Glutamatergic neuron (in vitro differentiated cells): ENCODE results near the gene BASP1. TPM values are rescaled to one million over a fixed set of nuclear protein-coding genes. Genes with fewer than 3 reads are reported as not detected.

Experiments used
- DNase-seq: peaks from one replicate; pipeline ENCODE4 v3.0.0; 2022
- H3K27ac Mint-ChIP-seq: one replicate; pipeline ENCODE4 v1.8.0; 2020; ENCODE audit warnings: mild to moderate bottlenecking, mixed read lengths, inconsistent platforms; ENCODE audit not compliant: unreplicated experiment
- H3K27me3 Mint-ChIP-seq: one replicate; pipeline ENCODE4 v1.8.0; 2020; ENCODE audit warnings: mild to moderate bottlenecking, moderate library complexity, mixed read lengths, inconsistent platforms; ENCODE audit not compliant: unreplicated experiment
- H3K36me3 Mint-ChIP-seq: one replicate; pipeline ENCODE4 v1.8.0; 2020; ENCODE audit warnings: mild to moderate bottlenecking, mixed read lengths, inconsistent platforms; ENCODE audit not compliant: unreplicated experiment
- H3K4me1 Mint-ChIP-seq: one replicate; pipeline ENCODE4 v1.8.0; 2020; ENCODE audit warnings: mild to moderate bottlenecking, low read depth, mixed read lengths, inconsistent platforms; ENCODE audit not compliant: unreplicated experiment
- H3K4me3 Mint-ChIP-seq: one replicate; pipeline ENCODE4 v1.8.0; 2020; ENCODE audit warnings: mild to moderate bottlenecking, mixed read lengths, inconsistent platforms; ENCODE audit not compliant: unreplicated experiment
- H3K9me3 Mint-ChIP-seq: one replicate; pipeline ENCODE4 v1.8.0; 2020; ENCODE audit warnings: mild to moderate bottlenecking, moderate library complexity, mixed read lengths, inconsistent platforms; ENCODE audit not compliant: unreplicated experiment
- total RNA-seq: library from RNA; stranded (reverse); fragmentation: NEBNext Ultra II Directional; extraction: Animal tissue kit (Norgen Biotek cat#: 25700); gene quantifications from one replicate; pipeline ENCODE4 v1.2.1, GENCODE V29; 2021; ENCODE audit not compliant: unreplicated experiment
- TF ChIP-seq, protein P1 (sequence below): fragments of 200-600 bp; sonication (generic); IDR thresholded peaks from one replicate; pipeline ENCODE4 v1.5.0; 2021; ENCODE audit not compliant: partially characterized antibody, unreplicated experiment

BASP1 gene
- total RNA-seq, 1 donor from 2014 or later = 832 TPM

DNA sequence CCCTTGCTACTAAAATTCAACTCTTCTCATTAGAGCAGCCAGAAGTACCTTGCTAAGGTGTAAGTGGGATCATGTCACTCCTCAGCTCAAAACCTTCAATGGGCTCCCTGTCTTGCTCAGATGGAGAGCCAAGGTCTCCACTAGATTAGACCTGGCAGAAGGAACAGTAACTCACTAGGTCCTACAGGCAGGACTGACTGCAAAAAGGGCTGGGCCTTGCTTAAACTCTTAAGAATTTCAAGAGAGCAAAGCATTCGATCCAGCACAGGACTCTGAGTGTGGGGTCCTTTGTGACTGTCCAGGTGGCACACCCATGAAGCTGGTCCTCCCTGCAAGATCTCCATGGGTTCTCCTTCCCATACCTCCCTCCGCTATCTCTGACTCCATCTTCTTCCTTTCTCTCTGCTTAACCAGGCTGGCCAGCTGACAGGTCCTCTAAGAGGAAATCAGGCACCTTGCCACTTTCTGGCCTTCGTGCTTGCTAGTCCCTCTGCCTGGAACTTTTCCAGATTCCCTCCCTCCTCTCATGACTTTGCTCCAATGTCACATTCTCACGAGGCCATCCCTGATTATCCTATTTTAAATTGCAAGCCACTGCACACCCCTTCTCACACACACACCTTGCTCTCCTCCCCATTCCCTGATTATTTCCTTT, 70.2 kb downstream of the BASP1 start:
- TF ChIP-seq, protein P1, sequence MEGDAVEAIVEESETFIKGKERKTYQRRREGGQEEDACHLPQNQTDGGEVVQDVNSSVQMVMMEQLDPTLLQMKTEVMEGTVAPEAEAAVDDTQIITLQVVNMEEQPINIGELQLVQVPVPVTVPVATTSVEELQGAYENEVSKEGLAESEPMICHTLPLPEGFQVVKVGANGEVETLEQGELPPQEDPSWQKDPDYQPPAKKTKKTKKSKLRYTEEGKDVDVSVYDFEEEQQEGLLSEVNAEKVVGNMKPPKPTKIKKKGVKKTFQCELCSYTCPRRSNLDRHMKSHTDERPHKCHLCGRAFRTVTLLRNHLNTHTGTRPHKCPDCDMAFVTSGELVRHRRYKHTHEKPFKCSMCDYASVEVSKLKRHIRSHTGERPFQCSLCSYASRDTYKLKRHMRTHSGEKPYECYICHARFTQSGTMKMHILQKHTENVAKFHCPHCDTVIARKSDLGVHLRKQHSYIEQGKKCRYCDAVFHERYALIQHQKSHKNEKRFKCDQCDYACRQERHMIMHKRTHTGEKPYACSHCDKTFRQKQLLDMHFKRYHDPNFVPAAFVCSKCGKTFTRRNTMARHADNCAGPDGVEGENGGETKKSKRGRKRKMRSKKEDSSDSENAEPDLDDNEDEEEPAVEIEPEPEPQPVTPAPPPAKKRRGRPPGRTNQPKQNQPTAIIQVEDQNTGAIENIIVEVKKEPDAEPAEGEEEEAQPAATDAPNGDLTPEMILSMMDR = no peak
- Mint-ChIP-seq H3K36me3 (peaks cover 22% of the 10 kb centered on the region), H3K4me1 (peaks cover 4% of the 10 kb centered on the region), H3K27ac (no peak overlapping the region), H3K27me3 (peaks cover 9% of the 10 kb centered on the region), H3K9me3 (peaks cover 25% of the 10 kb centered on the region), H3K4me3 (no peak overlapping the region)
- no peak for DNase-seq

DNA sequence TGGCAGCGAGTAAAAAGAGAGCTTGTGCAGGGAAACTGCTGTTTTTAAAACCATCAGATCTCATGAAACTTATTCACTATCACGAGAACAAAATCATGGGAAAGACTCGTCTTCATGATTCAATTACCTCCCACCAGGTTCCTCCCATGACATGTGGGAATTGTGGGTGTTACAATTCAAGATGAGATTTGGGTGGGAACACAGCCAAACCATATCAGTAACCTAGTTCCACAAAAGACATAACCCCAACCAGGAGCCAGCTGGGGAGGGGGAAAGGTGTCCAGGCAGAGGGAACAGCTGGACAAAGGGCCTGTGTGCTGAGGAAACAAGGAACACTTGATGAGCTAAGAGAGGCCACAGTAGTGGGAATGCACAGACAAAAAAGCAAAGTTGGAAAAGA, 71.1 kb downstream of the BASP1 start:
- H3K27me3 Mint-ChIP-seq = peaks cover 9% of the 10 kb centered on the region

DNA sequence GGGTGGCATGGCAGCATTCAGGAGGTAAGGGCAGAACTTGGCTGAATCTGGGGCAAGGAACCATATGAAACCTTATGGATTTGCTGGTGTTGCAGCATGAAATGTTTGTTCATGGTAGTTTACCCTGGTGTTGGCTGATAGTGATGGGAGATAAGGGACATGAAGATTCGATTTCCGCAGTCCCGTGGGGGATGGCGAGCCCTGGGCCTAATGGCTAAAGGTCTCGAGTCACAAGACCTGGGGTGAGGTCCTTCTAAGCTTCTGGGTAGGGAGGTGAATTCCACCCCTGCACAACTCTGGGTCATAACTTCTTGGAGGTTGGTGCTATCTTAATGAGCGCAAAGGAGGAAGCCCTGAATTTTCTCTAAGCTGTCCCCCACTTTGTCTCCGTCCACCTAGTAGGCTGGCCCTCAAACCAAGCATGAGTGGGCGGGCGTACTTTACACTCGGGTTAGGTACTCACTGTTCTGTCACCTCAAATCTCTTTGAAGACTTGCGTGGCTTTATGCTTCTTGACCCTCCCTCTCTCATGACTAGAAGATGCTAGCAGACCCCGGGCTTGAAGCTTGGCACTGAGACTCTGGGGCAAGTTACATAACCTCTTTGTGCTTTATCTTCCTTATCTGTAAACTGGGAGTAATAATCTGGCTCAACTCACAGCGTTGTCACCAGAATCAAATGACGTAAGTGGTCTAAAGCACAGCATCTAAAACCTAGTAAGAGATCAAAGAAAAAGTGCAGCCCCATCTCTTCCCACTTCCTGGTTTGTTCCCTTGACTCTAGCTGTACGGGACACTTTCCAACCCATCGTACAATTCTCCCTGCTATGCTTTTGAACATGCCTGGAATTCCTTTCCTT, 72.5 kb downstream of the BASP1 start:
- H3K4me3 Mint-ChIP-seq = no peak overlapping the region
- H3K9me3 Mint-ChIP-seq = peaks cover 20% of the 10 kb centered on the region
- no peak overlapping the region for H3K27ac Mint-ChIP-seq
- H3K36me3 Mint-ChIP-seq = peaks cover 22% of the 10 kb centered on the region
- TF ChIP-seq, protein P1 = no peak
- DNase-seq = no peak
- peaks cover 6% of the 10 kb centered on the region for H3K27me3 Mint-ChIP-seq
- no peaks in the 10 kb centered on the region for H3K4me1 Mint-ChIP-seq

More for the DNA sequence above, 71.1 kb downstream of the BASP1 start:
- Mint-ChIP-seq H3K4me1 (no peaks in the 10 kb centered on the region), H3K4me3 (no peak overlapping the region), H3K9me3 (peaks cover 20% of the 10 kb centered on the region), H3K27ac (no peak overlapping the region), H3K36me3 (peaks cover 22% of the 10 kb centered on the region)
- no peak for DNase-seq
- TF ChIP-seq, protein P1 = no peak

DNA sequence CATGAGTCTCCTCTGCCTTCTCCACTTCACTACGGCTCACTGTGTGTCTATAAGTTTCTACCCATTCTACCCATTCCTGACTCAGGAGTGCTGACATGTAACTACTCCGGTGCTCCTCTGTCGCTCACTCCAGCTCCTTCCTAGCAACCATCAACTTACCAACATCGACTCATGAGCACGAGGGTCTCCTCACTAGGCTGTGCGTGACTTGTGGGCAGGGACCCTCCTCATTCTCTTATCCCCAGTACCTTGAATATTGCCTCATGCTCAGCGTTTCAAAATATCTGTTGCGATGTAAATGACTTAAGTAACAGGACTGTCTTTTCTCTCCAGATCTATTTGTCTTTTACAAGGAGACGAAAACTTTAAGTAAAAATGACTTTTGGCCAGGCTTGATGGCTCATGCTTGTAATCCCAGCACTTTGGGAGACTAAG, 73.1 kb downstream of the BASP1 start:
- TF ChIP-seq, protein P1 = no peak
- peaks cover 18% of the 10 kb centered on the region for H3K9me3 Mint-ChIP-seq
- no peak overlapping the region for H3K27ac Mint-ChIP-seq

More for the DNA sequence above, 73.1 kb downstream of the BASP1 start:
- Mint-ChIP-seq H3K36me3 (peaks cover 22% of the 10 kb centered on the region), H3K4me3 (no peak overlapping the region), H3K4me1 (no peaks in the 10 kb centered on the region), H3K27me3 (peaks cover 5% of the 10 kb centered on the region)
- no peak for DNase-seq
